Hypothalamus (tissue), 51 donors: ENCODE data around the gene PPT1.

Experiments used
- DNase-seq, 51 donors: peaks; one replicate each; lab custom pipeline; 2025; lab: John Stamatoyannopoulos, UW

The PPT1 gene

GRCh38 chr1:40092706-40093639, 4.1 kb downstream of the PPT1 start:
- no peak for DNase-seq

GRCh38 chr1:40092241-40092640, 4.8 kb downstream of the PPT1 start:
- no peak for DNase-seq

DNA sequence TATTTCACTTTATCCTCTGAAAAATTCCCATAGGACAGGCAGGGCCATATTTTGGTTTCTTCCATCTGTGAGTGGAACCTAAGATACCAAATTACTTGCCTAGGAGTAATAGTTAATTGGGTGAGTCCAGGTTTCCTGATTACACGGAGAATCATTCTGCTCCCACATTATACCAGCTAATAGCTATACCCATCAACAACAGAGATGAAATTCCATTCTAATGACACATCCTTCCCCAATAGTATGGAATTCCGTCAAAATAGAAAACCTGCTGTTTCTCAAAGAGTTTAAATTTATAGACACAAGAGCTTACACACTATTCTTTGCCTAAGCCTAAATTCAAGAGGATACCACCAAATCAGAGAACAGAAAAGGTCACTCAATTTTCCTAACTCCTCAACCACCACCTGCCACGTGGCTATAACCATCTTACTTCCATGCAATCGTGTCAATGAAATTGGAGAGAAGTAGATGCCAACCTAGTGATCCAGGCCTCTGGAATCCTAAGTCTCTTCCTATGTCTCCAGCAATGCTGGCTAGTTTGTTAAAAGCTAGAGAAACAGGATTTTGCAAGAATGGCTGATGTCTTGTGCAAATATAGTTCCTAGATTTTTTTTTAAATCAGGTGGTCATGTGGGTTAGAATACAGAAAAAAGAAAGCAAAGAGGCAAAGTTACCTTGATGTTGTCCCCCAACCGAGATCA, 6.2 kb downstream of the PPT1 start:
- no peak for DNase-seq

GRCh38 chr1:40084750-40085149, 12.3 kb downstream of the PPT1 start:
- peak in 48 of 51 donors; percentile 2 to 87 (median 54) for DNase-seq

GRCh38 chr1:40081871-40082270, 15.2 kb downstream of the PPT1 start:
- no peak for DNase-seq

GRCh38 chr1:40079774-40080400, 17.2 kb downstream of the PPT1 start:
- no peak for DNase-seq

- DNase-seq: peak in 15 of 51 donors; percentile 1 to 43 (median 14)
These were observed 18.3 kb downstream of the PPT1 start for GRCh38 chr1:40078512-40079333.

DNA sequence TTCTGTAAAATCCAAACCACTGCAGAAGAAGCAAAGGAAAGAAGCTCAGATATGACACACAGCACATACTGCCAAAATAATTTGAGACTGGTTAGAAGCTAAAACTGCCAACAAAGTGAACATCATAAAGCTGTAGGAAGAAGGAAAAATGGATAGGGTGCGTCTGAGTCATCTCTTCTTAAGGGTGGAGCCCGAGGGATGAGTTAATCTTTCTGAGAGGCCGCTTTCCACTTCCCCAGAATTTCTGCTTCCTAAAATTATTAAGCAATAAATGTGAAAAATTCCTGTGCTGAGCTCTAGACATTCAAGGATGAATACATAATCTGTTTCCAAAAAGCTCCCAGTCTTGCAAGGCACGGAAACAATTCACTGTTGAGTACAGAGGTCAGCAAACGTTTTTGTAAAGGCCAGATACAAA, 20.1 kb downstream of the PPT1 start:
- DNase-seq: no peak

GRCh38 chr1:40075266-40075665, 21.8 kb downstream of the PPT1 start:
- no peak for DNase-seq

DNA sequence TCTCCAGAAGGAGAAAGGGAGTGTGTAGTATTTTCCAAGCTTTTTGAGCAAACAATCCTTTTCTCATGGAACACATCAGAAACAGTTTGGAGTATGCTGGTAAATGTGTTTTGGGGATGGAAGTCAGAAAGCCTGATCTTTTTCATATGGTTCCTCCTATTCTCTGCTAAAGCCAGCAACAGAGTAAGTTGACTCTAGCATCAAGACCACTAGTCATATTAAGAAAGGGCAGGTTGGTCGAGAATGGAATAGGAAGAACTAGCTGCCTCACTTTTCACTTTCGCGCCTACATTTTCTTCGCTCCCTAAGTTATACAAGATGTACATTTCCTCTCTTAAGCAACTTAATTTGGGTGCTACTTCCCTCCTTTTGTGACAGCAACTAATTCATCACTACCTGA, 24.0 kb downstream of the PPT1 start:
- no peak for DNase-seq

DNA sequence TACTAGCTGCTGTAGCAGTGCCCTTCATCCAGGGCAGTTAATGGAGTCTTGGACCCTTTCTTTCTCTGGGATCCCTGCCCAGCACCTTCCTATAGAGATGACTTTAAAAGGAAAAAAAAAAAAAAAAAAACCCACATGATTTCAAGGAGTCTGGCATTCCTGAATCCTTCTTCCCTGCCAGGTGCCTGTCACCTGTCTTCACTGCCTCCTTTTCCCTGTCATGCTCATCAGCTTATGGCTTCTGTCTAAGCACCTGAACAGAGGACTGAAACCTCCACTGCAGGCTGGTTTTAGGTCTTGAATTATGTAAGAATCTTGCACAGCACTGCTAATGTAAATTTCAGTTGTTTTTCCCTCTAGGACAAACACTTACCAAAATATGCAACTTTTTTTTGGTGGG, 24.9 kb downstream of the PPT1 start:
- DNase-seq: no peak

- no peak for DNase-seq
These were observed 29.2 kb downstream of the PPT1 start for GRCh38 chr1:40067851-40068250.

GRCh38 chr1:40067023-40067422, 30.0 kb downstream of the PPT1 start:
- no peak for DNase-seq

DNA sequence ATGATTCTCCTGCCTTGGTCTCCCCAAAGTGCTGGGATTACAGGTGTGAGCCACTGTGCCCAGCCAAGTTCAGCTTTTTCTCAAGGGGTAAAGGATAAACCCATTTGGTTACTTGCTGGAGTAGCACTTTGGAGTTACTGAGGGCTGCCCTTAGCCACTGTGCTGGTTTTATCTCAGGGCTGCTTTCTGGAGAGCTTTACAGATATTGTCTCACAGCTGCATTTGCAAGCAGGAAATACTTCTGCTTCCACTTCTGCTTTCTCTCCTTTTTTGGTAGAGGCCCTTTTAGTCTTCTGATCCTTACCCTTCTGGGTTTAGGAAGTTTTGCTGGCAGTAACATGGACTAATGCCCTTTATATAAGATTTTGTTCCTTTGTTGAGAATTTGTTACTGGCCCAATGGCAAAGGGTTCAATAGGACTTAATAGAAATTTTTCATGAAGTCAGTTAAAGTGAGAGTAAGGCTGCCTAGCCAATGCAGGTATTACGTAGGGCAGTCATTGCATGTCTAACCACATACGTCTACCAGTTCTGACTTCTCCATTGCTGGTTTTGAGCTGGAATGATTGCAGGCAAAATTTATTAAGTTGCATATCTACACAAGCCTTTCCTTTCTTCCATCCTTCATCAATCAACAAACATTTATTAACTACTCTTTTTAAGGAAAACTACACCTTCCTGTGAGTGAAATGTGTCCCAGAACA, 32.1 kb downstream of the PPT1 start:
- no peak for DNase-seq

- peak in 1 of 51 donors; percentile 17 for DNase-seq
These were observed 36.9 kb downstream of the PPT1 start for GRCh38 chr1:40059960-40060750.

- no peak for DNase-seq
These were observed 37.6 kb downstream of the PPT1 start for GRCh38 chr1:40059338-40059959.

DNA sequence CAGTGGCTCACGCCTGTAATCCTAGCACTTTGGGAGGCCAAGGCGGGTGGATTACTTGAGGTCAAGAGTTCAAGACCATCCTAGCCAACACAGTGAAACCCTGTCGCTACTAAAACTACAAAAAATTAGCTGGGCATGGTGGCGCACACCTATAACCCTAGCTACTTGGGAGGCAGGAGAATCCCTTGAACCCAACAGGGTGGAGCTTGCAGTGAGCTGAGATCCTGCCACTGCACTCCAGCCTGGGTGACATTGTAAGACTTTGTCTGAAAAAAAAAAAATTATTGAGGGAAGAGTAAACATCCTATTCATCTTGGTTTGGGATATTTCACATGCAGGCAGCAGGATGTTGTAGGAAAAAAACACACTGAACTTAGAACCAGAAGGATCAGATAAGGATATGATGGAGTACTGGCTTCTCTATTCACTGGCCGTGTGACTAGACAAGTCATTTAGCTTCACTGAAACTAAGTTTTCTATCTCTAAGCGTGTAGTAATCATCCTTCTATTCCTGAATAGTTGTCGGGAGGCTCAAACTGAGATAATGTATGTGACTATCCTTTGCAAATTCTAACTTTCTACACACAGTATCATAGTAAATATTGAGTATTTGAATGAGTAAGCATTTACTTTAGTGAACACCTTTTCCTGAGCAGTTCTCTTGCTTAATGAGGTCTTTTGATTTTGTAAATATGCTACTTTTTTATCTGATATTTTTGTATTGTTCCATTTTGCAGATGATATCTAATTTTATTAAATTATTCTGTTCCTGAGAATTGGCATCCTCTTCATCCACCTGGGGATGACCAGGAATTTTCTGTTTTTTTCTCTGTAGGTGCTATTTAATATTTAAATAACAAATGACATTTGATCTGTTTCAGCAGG, 38.4 kb downstream of the PPT1 start:
- DNase-seq: no peak

- DNase-seq: no peak
These were observed 39.0 kb downstream of the PPT1 start for GRCh38 chr1:40058097-40058452.
